ENCODE results near the gene RGS10.

Gene RGS10

GRCh38 chr10:119509909-119510451 is 32.5 kb downstream of the RGS10 start:
- in situ Hi-C loops (cut with MboI; ENCODE audit: low sequenced_read_pairs, unreplicated experiment) = no loop called here
- no peak for DNase-seq (ENCODE audit: low spot score)

GRCh38 chr10:119507115-119507514 is 35.4 kb downstream of the RGS10 start:
- TF ChIP-seq CTCF (IDR thresholded peaks at IDR 0.05; ENCODE audit: borderline replicate concordance, control extremely low read depth, extremely low read depth, insufficient read depth, missing control alignments) = no peak
- in situ Hi-C loops (cut with MboI; ENCODE audit: low sequenced_read_pairs, unreplicated experiment) = no loop called here
- no peak for DNase-seq (ENCODE audit: low spot score)

More at GRCh38 chr10:119509909-119510451, 32.5 kb downstream of the RGS10 start:
- TF ChIP-seq CTCF (IDR thresholded peaks at IDR 0.05; ENCODE audit: borderline replicate concordance, control extremely low read depth, extremely low read depth, insufficient read depth, missing control alignments) = no peak

- no peak for TF ChIP-seq CTCF (IDR thresholded peaks at IDR 0.05; ENCODE audit: borderline replicate concordance, control extremely low read depth, extremely low read depth, insufficient read depth, missing control alignments)
- in situ Hi-C loops (cut with MboI; ENCODE audit: low sequenced_read_pairs, unreplicated experiment) = no loop called here
- DNase-seq (ENCODE audit: low spot score) = no peak
Observed at GRCh38 chr10:119505588-119506315, 36.8 kb downstream of the RGS10 start.

- no peak for TF ChIP-seq CTCF (IDR thresholded peaks at IDR 0.05; ENCODE audit: borderline replicate concordance, control extremely low read depth, extremely low read depth, insufficient read depth, missing control alignments)
- DNase-seq (ENCODE audit: low spot score) = no peak
- in situ Hi-C loops (cut with MboI; ENCODE audit: low sequenced_read_pairs, unreplicated experiment) = no loop called here
Observed at GRCh38 chr10:119505131-119505551, 37.4 kb downstream of the RGS10 start.

- DNase-seq (ENCODE audit: low spot score) = no peak
- TF ChIP-seq CTCF (IDR thresholded peaks at IDR 0.05; ENCODE audit: borderline replicate concordance, control extremely low read depth, extremely low read depth, insufficient read depth, missing control alignments) = no peak
- in situ Hi-C loops (cut with MboI; ENCODE audit: low sequenced_read_pairs, unreplicated experiment) = no loop called here
Observed at GRCh38 chr10:119504651-119505050, 37.9 kb downstream of the RGS10 start.

GRCh38 chr10:119503821-119504220 is 38.7 kb downstream of the RGS10 start:
- no peak for DNase-seq (ENCODE audit: low spot score)
- in situ Hi-C loops (cut with MboI; ENCODE audit: low sequenced_read_pairs, unreplicated experiment) = no loop called here
- TF ChIP-seq CTCF (IDR thresholded peaks at IDR 0.05; ENCODE audit: borderline replicate concordance, control extremely low read depth, extremely low read depth, insufficient read depth, missing control alignments) = no peak
